Spleen (tissue), 11 donors: Measurements from ENCODE around the gene CCL16. TPM values are rescaled to one million over a fixed set of nuclear protein-coding genes. Genes with fewer than 3 reads are reported as not detected.
"Not testable (repeated sequence)": the region's sequence is repeated elsewhere in the genome, so short reads cannot be mapped to it uniquely, and the experiment has no call there.

ENCODE experiments used
- DNase-seq: peaks from one replicate; pipeline ENCODE4 v3.0.0-alpha.2; 2020
- H3K27ac ChIP-seq, 8 donors: fragments of 200-600 bp; sonication (generic) in 7 of 8; 1 replicate in 4 of 8; 2 replicates in 4 of 8; pipeline versions ENCODE4 v1.5.0 to v1.8.0; 2016 to 2021; ENCODE audit warnings: inconsistent platforms in 4 of 8, mild to moderate bottlenecking in 4 of 8, moderate library complexity in 1 of 8
- H3K27me3 ChIP-seq, 7 donors: fragments of 200-600 bp; sonication (generic) in 6 of 7; replicated peaks in 1 of 7; 1 replicate in 4 of 7; 2 replicates in 3 of 7; pipeline versions ENCODE4 v1.5.0 to v1.8.0; 2016 to 2021; ENCODE audit warnings: inconsistent platforms in 3 of 7, mild to moderate bottlenecking in 1 of 7
- H3K36me3 ChIP-seq, 6 donors: fragments of 200-600 bp; sonication (generic) in 5 of 6; 1 replicate in 4 of 6; 2 replicates in 2 of 6; pipeline versions ENCODE4 v1.5.0 to v1.8.0; 2016 to 2021; ENCODE audit warnings: inconsistent platforms in 2 of 6
- H3K4me1 ChIP-seq, 6 donors: fragments of 200-600 bp; sonication (generic) in 5 of 6; 1 replicate in 3 of 6; 2 replicates in 3 of 6; pipeline versions ENCODE4 v1.5.0 to v1.8.0; 2016 to 2021; ENCODE audit warnings: inconsistent platforms in 3 of 6
- H3K4me3 ChIP-seq, 8 donors: fragments of 200-600 bp; sonication (generic) in 7 of 8; 1 replicate in 4 of 8; 2 replicates in 4 of 8; pipeline versions ENCODE4 v1.5.0 to v1.8.0; 2016 to 2021; ENCODE audit warnings: inconsistent platforms in 4 of 8, mild to moderate bottlenecking in 4 of 8, moderate library complexity in 2 of 8
- H3K9me3 ChIP-seq, 8 donors: fragments of 200-600 bp; sonication (generic) in 7 of 8; 1 replicate in 4 of 8; 2 replicates in 4 of 8; pipeline versions ENCODE4 v1.5.0 to v1.8.0; 2016 to 2021; ENCODE audit warnings: inconsistent platforms in 4 of 8
- POLR2A ChIP-seq, 3 donors: fragments of 450-650 bp; IDR thresholded peaks; one replicate each; pipeline ENCODE4 v1.5.1; 2017; ENCODE audit warnings: antibody characterized with exemption in 3 of 3, mild to moderate bottlenecking in 1 of 3
- POLR2AphosphoS5 ChIP-seq, 3 donors: sonication (generic); formaldehyde crosslinking; IDR thresholded peaks; one replicate each; pipeline ENCODE4 v1.5.1; 2017; ENCODE audit warnings: antibody characterized with exemption in 3 of 3
- WGBS, 5 donors: extraction: QIAGEN DNeasy Blood & Tissue Kit in 3 of 5; methylation state at CpG; one replicate each; pipeline versions ENCODE4 v1.1.5 to v1.1.7; 2013 to 2018; 5-methylcytosine and 5-hydroxymethylcytosine counted together
- intact Hi-C: fragments of 100-400 bp; cut with DNase I; formaldehyde crosslinking; loops from one replicate; pipeline ENCODE4 v1.15.0; 2023; ENCODE audit warnings: low total_unique reads
- polyA plus RNA-seq, 3 donors: library from polyadenylated mRNA; stranded (reverse); fragments of 200-250 nt; gene quantifications; one replicate each; pipeline ENCODE4 v1.2.1, GENCODE V29; 2013
- total RNA-seq, 7 donors: library from RNA; depleted of rRNA in 3 of 7; stranded (reverse); fragments of >200 nt in 3 of 7; fragmentation: NEBNext Ultra II Directional in 4 of 7; extraction: Animal tissue kit (Norgen Biotek cat#: 25700) in 4 of 7; gene quantifications; one replicate each; pipeline versions ENCODE4 v1.1.0 to v1.2.1, GENCODE V29; 2016 to 2021
- TF ChIP-seq, protein P1 (sequence below), 11 experiments: fragments of 200-600 bp in 7 of 11; fragments of 450-650 bp in 4 of 11; sonication (generic) in 4 of 11; IDR thresholded peaks in 8 of 11; conservative IDR thresholded peaks in 3 of 11; 1 replicate in 7 of 11; 2 replicates in 4 of 11; pipeline versions ENCODE4 v1.4.0 to v1.8.0; 2016 to 2021; ENCODE audit warnings: antibody characterized with exemption in 11 of 11, inconsistent platforms in 4 of 11, mild to moderate bottlenecking in 1 of 11
- donor health status: healthy with polysubstance abuse.
- donor health status: DM: no; HTN: no; CAD: no; lungs with moderate emphysema.
- donor health status: DM: no; HTN: no; CAD: no.
- donor health status: Bipolar disorder and iron deficiency.
- donor health status: healthy.
- donor health status: DM: no; HTN: no; CAD: no.
- donor health status: DM: yes; HTN: yes; CAD: no.

The CCL16 gene
- total and polyA plus RNA-seq, 10 donors: 0.27 to 8.4 (median 1.7) TPM

DNA sequence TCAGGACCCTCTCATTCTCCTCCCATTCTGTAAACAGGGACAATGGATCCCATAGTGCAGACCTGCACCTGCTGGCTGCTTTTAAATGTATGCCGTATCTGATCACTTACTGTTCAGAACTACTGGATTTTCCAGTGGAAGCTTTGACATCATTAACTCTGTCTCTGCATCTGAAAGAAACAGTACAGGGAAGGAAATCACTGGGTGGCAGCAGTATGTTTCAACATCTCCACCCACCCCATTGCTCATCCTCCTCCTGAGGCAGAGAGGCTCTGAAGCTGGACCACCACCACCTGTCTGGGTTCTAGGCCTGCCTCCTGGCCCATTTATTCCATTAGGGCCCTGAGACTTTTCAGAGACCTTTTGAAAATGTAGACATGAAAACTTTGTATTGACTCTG lies 17.5 kb upstream of the CCL16 start:
- TF ChIP-seq POLR2A (IDR thresholded peaks at IDR 0.05): no peak
- TF ChIP-seq, protein P1, sequence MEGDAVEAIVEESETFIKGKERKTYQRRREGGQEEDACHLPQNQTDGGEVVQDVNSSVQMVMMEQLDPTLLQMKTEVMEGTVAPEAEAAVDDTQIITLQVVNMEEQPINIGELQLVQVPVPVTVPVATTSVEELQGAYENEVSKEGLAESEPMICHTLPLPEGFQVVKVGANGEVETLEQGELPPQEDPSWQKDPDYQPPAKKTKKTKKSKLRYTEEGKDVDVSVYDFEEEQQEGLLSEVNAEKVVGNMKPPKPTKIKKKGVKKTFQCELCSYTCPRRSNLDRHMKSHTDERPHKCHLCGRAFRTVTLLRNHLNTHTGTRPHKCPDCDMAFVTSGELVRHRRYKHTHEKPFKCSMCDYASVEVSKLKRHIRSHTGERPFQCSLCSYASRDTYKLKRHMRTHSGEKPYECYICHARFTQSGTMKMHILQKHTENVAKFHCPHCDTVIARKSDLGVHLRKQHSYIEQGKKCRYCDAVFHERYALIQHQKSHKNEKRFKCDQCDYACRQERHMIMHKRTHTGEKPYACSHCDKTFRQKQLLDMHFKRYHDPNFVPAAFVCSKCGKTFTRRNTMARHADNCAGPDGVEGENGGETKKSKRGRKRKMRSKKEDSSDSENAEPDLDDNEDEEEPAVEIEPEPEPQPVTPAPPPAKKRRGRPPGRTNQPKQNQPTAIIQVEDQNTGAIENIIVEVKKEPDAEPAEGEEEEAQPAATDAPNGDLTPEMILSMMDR (IDR thresholded peaks at IDR 0.05 in 8 of 11, conservative IDR thresholded peaks at IDR 0.05 in 3 of 11): no peak
- intact Hi-C loops: no loop called here
- H3K27ac ChIP-seq: no peak overlapping the region
- DNase-seq: no peak
- 84 to 95% (median 89%) methylated on average over 1 of the region's 1 CpG for whole genome bisulfite sequencing, 5 donors
- H3K9me3 ChIP-seq: peaks cover 0 to 5% (median 0%) of the 10 kb centered on the region in 8 donors
- H3K27me3 ChIP-seq: no peaks in the 10 kb centered on the region
- H3K36me3 ChIP-seq: no peaks in the 10 kb centered on the region
- peaks cover 0 to 28% (median 12%) of the 10 kb centered on the region in 6 donors for H3K4me1 ChIP-seq
- H3K4me3 ChIP-seq: no peak overlapping the region

GRCh38 chr17:35998018-35998545 lies 16.8 kb upstream of the CCL16 start:
- H3K27me3 ChIP-seq: no peaks in the 10 kb centered on the region
- TF ChIP-seq POLR2A (IDR thresholded peaks at IDR 0.05) (no peak), POLR2AphosphoS5 (IDR thresholded peaks at IDR 0.05) (no peak)
- TF ChIP-seq, protein P1 (IDR thresholded peaks at IDR 0.05 in 8 of 11, conservative IDR thresholded peaks at IDR 0.05 in 3 of 11): no peak
- peaks cover 0 to 5% (median 0%) of the 10 kb centered on the region in 8 donors for H3K9me3 ChIP-seq
- H3K36me3 ChIP-seq: no peaks in the 10 kb centered on the region
- no peak for DNase-seq
- peaks cover 0 to 25% (median 11%) of the 10 kb centered on the region in 6 donors for H3K4me1 ChIP-seq
- H3K27ac ChIP-seq: no peak overlapping the region
- intact Hi-C loops: no loop called here
- H3K4me3 ChIP-seq: no peak overlapping the region
- WGBS, 5 donors: 74 to 91% (median 80%) methylated on average over 11 of the region's 11 CpGs

DNA sequence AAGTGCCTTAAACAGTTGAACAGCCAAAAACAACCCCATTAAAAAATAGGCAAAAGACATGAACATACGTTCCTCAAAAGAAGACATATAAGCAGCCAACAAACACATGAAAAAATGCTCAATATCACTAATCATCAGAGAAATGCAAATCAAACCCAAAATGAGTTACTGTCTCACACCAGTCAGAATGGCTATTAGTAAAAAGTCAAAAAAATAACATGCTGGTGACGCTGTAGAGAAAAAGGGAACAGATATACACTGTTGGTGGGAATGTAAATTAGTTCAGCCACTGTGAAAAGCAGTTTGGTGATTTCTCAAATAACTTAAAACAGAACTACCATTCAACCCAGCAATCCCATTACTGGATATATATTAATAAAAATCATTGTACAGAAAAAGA lies 14.0 kb upstream of the CCL16 start:
- intact Hi-C loops, H3K9me3 ChIP-seq, DNase-seq, H3K27ac ChIP-seq, H3K4me3 ChIP-seq, H3K36me3 ChIP-seq, H3K27me3 ChIP-seq: not testable (repeated sequence)
- peaks cover 0 to 17% (median 1%) of the 10 kb centered on the region in 6 donors for H3K4me1 ChIP-seq
- WGBS, 5 donors: 58 to 85% (median 70%) methylated on average over 2 of the region's 2 CpGs

DNA sequence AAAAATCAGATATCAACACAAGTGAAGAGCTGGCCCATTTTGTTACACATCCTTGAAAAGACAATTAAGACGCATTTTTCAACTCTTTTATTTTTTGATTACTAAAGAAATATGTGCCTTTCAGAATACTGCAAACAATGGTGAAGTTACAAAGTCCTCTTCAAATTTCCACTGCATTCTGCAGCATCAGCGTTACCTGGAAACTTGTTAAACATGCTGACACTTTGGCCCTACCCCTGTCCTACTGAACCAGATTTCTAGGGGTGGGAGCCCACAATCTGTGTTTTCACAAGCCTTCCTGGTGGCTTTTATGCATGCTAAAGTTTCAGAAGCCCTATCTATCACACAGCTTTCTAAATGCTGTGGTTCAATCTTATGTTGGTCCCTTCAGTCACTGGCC lies 9.8 kb upstream of the CCL16 start:
- intact Hi-C loops: no loop called here
- 88 to 99% (median 93%) methylated on average over 2 of the region's 2 CpGs for WGBS, 5 donors

More for the DNA sequence above, 9.8 kb upstream of the CCL16 start:
- Histone ChIP-seq H3K27ac (no peak overlapping the region), H3K36me3 (no peaks in the 10 kb centered on the region), H3K9me3 (peaks cover 0 to 20% (median 11%) of the 10 kb centered on the region in 8 donors), H3K27me3 (no peaks in the 10 kb centered on the region), H3K4me1 (peaks cover 0 to 17% (median 8%) of the 10 kb centered on the region in 6 donors), H3K4me3 (no peak overlapping the region)
- DNase-seq: no peak
- no peak for TF ChIP-seq POLR2AphosphoS5 (IDR thresholded peaks at IDR 0.05)
- no peak for TF ChIP-seq POLR2A (IDR thresholded peaks at IDR 0.05)
- TF ChIP-seq, protein P1 (IDR thresholded peaks at IDR 0.05 in 8 of 11, conservative IDR thresholded peaks at IDR 0.05 in 3 of 11): no peak
